ENCODE results near the gene NR1I2. TPM values are rescaled to one million over a fixed set of nuclear protein-coding genes. Genes with fewer than 3 reads are reported as not detected.

NR1I2 gene
- total RNA-seq, 1 experiment from 2014 or later = not detected

- Histone ChIP-seq H3K27me3 (replicated peaks; ENCODE audit: control insufficient read depth, insufficient read depth, low read length) (no peaks in the 10 kb centered on the region), H3K9me3 (no peaks in the 10 kb centered on the region), H3K36me3 (ENCODE audit: control insufficient read depth, insufficient read depth, low read length) (no peaks in the 10 kb centered on the region), H3K4me3 (ENCODE audit: low read depth, low read length) (no peak overlapping the region), H3K4me1 (no peaks in the 10 kb centered on the region)
- Mint-ChIP-seq H3K36me3 (ENCODE audit: insufficient read depth, unreplicated experiment) (no peaks in the 10 kb centered on the region), H3K9me3 (ENCODE audit: unreplicated experiment) (no peaks in the 10 kb centered on the region), H3K4me3 (ENCODE audit: unreplicated experiment) (no peak overlapping the region), H3K27ac (ENCODE audit: unreplicated experiment) (no peak overlapping the region), H3K27me3 (ENCODE audit: insufficient read depth, unreplicated experiment) (no peaks in the 10 kb centered on the region), H3K4me1 (ENCODE audit: low read depth, unreplicated experiment) (no peaks in the 10 kb centered on the region)
- no peak for DNase-seq
- no TSS peak for BruUV-seq (replicated peaks)
- TF ChIP-seq CTCF (IDR thresholded peaks at IDR 0.05; ENCODE audit: insufficient read depth in 1 of 2, low read depth in 1 of 2, low read length in 1 of 2, severe bottlenecking in 1 of 2, unreplicated experiment in 1 of 2) = no peak
- ChIA-PET CTCF (no interaction called here), POLR2A (no interaction called here)
- intact Hi-C loops (cut with micrococcal nuclease; ENCODE audit: unreplicated experiment) = loop anchor here (10.0 kb wide), 1 partner anchor 279 kb away; the partner anchor contains the start of gene GSK3B
Observed at GRCh38 chr3:119815716-119816115, 33.8 kb downstream of the NR1I2 start.

GRCh38 chr3:119817071-119817470 is 35.2 kb downstream of the NR1I2 start:
- CTCF ChIA-PET = no interaction called here
- no peaks in the 10 kb centered on the region for H3K9me3 Mint-ChIP-seq (ENCODE audit: unreplicated experiment)

GRCh38 chr3:119817583-119818363 is 35.9 kb downstream of the NR1I2 start:
- H3K36me3 Mint-ChIP-seq (ENCODE audit: insufficient read depth, unreplicated experiment) = no peaks in the 10 kb centered on the region
- peak in 1 of 2 experiments; percentile 42 for DNase-seq
- Histone ChIP-seq H3K4me1 (no peaks in the 10 kb centered on the region), H3K9me3 (no peaks in the 10 kb centered on the region), H3K36me3 (ENCODE audit: control insufficient read depth, insufficient read depth, low read length) (no peaks in the 10 kb centered on the region), H3K4me3 (ENCODE audit: low read depth, low read length) (no peak overlapping the region), H3K27me3 (replicated peaks; ENCODE audit: control insufficient read depth, insufficient read depth, low read length) (no peaks in the 10 kb centered on the region)
- TF ChIP-seq CTCF (IDR thresholded peaks at IDR 0.05; ENCODE audit: insufficient read depth in 1 of 2, low read depth in 1 of 2, low read length in 1 of 2, severe bottlenecking in 1 of 2, unreplicated experiment in 1 of 2) = peak in 1 of 2 experiments; percentile 17
- H3K4me1 Mint-ChIP-seq (ENCODE audit: low read depth, unreplicated experiment) = no peaks in the 10 kb centered on the region
- ChIA-PET POLR2A (interaction anchor here (0.6 kb wide), 1 partner anchor 141 kb away, joined by 5 read pairs; no protein-coding TSS in a partner anchor), CTCF (no interaction called here)
- H3K9me3 Mint-ChIP-seq (ENCODE audit: unreplicated experiment) = no peaks in the 10 kb centered on the region
- no peak overlapping the region for H3K4me3 Mint-ChIP-seq (ENCODE audit: unreplicated experiment)
- H3K27ac Mint-ChIP-seq (ENCODE audit: unreplicated experiment) = no peak overlapping the region
- H3K27me3 Mint-ChIP-seq (ENCODE audit: insufficient read depth, unreplicated experiment) = no peaks in the 10 kb centered on the region
- no TSS peak for BruUV-seq (replicated peaks)
- intact Hi-C loops (cut with micrococcal nuclease; ENCODE audit: unreplicated experiment) = loop anchor here (10.0 kb wide), 1 partner anchor 277 kb away; the partner anchor contains the start of gene GSK3B

More at GRCh38 chr3:119817071-119817470, 35.2 kb downstream of the NR1I2 start:
- Mint-ChIP-seq H3K36me3 (ENCODE audit: insufficient read depth, unreplicated experiment) (no peaks in the 10 kb centered on the region), H3K4me1 (ENCODE audit: low read depth, unreplicated experiment) (no peaks in the 10 kb centered on the region), H3K27me3 (ENCODE audit: insufficient read depth, unreplicated experiment) (no peaks in the 10 kb centered on the region), H3K27ac (ENCODE audit: unreplicated experiment) (no peak overlapping the region), H3K4me3 (ENCODE audit: unreplicated experiment) (no peak overlapping the region)
- no peak for TF ChIP-seq CTCF (IDR thresholded peaks at IDR 0.05; ENCODE audit: insufficient read depth in 1 of 2, low read depth in 1 of 2, low read length in 1 of 2, severe bottlenecking in 1 of 2, unreplicated experiment in 1 of 2)
- Histone ChIP-seq H3K9me3 (no peaks in the 10 kb centered on the region), H3K27me3 (replicated peaks; ENCODE audit: control insufficient read depth, insufficient read depth, low read length) (no peaks in the 10 kb centered on the region), H3K36me3 (ENCODE audit: control insufficient read depth, insufficient read depth, low read length) (no peaks in the 10 kb centered on the region), H3K4me3 (ENCODE audit: low read depth, low read length) (no peak overlapping the region), H3K4me1 (no peaks in the 10 kb centered on the region)
- no peak for DNase-seq
- BruUV-seq (replicated peaks) = no TSS peak
- POLR2A ChIA-PET = interaction anchor here (0.6 kb wide), 1 partner anchor 141 kb away, joined by 5 read pairs; no protein-coding TSS in a partner anchor
- intact Hi-C loops (cut with micrococcal nuclease; ENCODE audit: unreplicated experiment) = loop anchor here (10.0 kb wide), 1 partner anchor 278 kb away; the partner anchor contains the start of gene GSK3B

All from Caco-2 (cell line).